ENCODE data around the gene OXTR.

The OXTR gene

GRCh38 chr3:8769088-8769822 is at the start of gene OXTR:
OXTR (minus strand) TSS chr3:8769613; CDS start chr3:8768187, 1,426 bp downstream.
- in situ Hi-C loops (cut with MboI; ENCODE audit: low sequenced_read_pairs), result no loop called here

DNA sequence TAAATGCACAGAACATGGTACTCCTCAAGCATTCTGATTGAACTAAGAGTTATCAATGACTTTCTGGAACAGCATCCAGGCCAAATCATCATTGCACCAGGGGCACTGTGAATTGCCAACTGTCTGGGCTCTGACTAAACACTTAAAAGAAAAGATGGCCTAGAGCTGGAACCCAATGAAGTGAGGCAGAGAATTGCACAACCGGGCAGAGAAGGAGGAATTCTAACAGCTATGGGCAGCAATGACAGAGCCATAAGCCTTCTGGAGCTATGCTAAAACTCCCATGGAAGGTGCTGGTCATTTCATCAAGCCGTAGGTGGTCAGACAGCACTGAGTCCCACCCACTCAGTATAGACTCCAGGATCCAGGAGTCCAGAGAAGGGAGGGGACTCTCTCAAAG is 48.1 kb upstream of the OXTR start:
- in situ Hi-C loops (cut with MboI; ENCODE audit: low sequenced_read_pairs), result no loop called here

DNA sequence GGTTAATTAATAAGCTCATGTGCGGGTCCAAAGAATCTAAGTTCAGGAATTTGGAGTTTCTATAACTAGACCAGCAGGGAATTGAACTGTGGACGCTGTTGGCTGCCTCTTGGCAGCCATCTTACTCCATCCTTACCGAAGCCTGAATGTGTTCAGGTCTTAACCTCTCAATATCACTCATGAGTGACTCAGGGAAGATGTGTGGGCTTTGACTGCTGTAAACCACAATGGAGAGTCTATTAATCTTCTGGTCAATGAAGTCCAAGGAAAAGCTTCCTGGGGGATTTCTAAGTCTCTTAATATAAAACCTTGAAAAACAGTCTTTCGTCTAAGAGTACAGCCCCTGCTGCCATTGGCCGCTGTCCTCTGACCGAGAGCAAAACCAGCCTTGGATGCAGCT is 46.7 kb upstream of the OXTR start:
- in situ Hi-C loops (cut with MboI; ENCODE audit: low sequenced_read_pairs), result no loop called here

- in situ Hi-C loops (cut with MboI; ENCODE audit: low sequenced_read_pairs), result no loop called here
Measured at GRCh38 chr3:8813411-8813810, 44.0 kb upstream of the OXTR start.

DNA sequence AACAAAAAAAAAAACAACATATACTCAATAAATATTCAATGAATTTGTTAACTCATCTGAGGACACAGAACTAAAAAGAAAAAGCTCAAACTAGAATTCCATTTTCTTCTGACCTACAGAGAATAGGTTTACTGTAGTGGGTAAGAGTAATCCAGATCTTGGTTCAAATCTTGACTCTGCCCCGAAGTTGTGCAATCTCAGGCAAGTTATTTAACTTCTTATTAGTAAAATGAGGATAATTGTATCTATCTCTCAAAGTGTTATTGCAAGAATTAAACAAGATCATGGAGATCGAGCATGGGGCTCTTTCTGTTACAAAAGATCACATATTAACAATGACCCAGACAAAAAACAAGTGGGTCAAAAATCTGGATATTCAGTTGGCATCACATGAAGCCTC is 41.1 kb upstream of the OXTR start:
- in situ Hi-C loops (cut with MboI; ENCODE audit: low sequenced_read_pairs), result no loop called here

GRCh38 chr3:8805774-8806173 is 36.4 kb upstream of the OXTR start:
- in situ Hi-C loops (cut with MboI; ENCODE audit: low sequenced_read_pairs), result no loop called here

GRCh38 chr3:8802256-8802655 is 32.8 kb upstream of the OXTR start:
- in situ Hi-C loops (cut with MboI; ENCODE audit: low sequenced_read_pairs), result no loop called here

DNA sequence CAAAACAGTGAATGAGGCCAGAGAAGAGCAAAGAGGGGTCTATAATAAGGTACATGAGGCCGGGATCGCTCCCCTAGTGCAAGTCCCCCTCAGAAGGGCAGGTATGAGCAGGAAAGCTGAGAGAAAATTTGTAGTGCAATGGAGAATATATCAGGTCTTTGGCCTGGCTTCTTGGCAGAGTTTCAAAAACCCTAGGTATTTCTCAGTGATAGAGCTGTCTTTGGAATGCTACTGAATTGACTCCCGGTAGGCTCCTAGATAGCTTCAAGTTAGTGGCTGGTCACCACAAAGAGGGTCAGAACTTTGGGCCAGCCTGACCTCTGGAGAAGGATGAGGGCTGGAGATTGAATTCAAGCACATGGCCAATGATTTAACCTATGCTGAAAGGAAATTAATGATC is 30.6 kb upstream of the OXTR start:
- in situ Hi-C loops (cut with MboI; ENCODE audit: low sequenced_read_pairs), result no loop called here

DNA sequence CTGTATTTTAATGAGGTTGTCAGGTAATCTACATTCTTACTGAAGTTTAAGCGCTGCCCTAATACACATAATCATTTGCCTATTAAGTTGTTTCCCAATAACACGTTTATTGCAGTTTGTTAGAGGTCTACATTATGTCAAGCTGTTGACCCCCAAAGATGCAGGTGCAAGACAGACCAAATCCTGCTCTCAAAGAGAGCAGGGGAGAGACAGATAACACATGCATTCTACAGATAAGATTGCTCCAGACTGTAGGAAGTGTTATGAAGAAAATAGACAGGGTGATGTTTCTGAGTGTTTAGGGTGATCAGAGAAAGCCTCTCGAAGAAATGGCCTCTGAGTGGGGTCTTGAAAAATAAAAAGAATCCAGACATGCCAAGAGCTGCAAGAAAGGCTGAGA is 24.8 kb upstream of the OXTR start:
- in situ Hi-C loops (cut with MboI; ENCODE audit: low sequenced_read_pairs), result no loop called here

DNA sequence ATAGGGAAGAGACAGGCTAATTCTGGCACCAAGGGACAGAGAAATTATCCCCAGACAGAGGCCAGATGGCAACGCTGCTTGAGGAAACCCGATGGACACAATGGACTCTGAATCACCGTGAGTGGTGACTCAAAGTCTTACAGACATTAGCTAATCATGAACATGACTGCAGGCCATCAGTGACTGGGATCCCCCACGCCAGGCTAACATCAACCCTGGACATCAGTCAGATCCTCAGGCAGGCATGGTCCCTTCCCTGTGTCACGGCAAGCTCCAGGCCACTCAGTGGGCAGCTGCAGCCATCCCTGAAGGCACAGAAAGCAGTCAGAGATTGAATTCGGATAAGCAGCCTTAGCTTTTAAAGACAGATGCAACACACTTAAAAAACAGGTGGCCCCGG is 23.8 kb upstream of the OXTR start:
- in situ Hi-C loops (cut with MboI; ENCODE audit: low sequenced_read_pairs), result no loop called here

GRCh38 chr3:8790529-8790928 is 21.1 kb upstream of the OXTR start:
- in situ Hi-C loops (cut with MboI; ENCODE audit: low sequenced_read_pairs), result no loop called here

DNA sequence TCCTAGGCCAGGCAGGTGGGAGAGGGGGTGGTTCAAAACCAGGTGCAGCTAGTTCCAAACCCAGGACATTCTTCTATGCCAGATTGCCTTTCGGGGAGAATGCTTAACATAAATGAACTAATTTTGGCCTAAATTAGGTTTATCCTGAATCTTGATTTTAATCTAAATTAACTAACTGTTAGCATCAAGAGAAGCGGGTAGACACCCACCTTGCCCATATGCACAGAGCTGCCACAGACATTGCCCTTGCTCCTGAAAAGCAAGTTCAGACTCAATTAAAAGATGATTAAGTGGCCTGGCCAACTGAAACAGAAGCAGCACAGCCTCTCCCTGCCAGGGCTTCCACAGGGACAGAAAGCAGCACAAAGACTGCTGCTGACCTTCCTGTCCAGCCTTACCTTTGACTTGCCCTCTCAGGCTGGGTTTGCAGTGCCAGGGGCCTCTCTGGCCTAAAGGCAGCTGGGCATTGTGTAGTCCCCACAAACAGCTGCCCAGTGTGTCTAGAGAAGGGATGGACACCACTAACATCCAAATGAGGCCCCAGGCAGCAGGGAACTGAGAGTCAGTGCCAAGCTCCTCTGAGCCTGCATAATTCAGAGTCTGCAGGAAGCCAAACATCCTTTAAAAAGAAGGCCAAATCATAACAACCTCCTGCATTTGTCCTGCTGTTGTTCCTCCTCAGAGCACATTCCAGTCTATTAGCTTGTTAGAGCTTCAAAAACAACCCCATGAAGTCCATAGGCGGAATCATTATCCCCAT is 15.4 kb upstream of the OXTR start:
- in situ Hi-C loops (cut with MboI; ENCODE audit: low sequenced_read_pairs), result no loop called here

- in situ Hi-C loops (cut with MboI; ENCODE audit: low sequenced_read_pairs), result no loop called here
Measured at GRCh38 chr3:8780279-8780678, 10.9 kb upstream of the OXTR start.

- in situ Hi-C loops (cut with MboI; ENCODE audit: low sequenced_read_pairs), result no loop called here
Measured at GRCh38 chr3:8778475-8778874, 9.1 kb upstream of the OXTR start.

GRCh38 chr3:8777978-8778267 is 8.5 kb upstream of the OXTR start:
- in situ Hi-C loops (cut with MboI; ENCODE audit: low sequenced_read_pairs), result no loop called here

DNA sequence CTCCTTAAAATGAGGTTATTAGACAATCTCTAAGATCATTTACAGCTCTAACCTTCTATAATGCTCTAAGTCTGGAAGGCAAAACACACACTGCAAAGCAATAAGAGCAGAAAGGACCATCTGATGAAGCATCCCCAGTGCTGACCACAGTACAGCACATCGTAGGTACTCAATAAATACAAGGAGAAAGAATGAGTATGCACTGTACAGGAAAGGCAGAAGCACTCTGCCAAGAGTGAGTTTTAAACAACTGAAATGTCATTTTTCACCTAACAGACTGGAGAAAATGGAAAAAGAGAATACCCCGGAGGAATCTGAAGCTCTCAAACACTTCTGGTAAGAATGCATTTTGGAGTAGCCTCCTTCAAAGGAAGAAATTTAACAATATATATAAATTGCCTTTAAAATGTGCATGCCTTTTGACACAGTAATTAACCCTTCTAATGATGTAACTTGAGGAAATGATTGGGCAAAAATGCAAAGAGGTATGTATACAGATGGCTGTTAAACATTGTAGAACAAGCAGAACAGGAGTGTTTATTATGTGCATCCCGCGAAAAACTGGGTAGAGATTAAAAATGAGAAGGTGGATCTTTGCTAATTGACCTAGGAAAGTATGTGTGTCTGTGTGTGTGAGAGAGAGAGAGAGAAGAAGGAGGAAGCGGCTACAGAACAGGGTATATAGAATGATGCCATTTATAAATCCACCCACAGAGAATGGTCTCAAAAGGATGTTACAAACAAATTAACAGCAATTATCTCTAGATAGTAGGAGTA is 8.0 kb upstream of the OXTR start:
- in situ Hi-C loops (cut with MboI; ENCODE audit: low sequenced_read_pairs), result no loop called here

GRCh38 chr3:8776406-8776805 is 7.0 kb upstream of the OXTR start:
- in situ Hi-C loops (cut with MboI; ENCODE audit: low sequenced_read_pairs), result no loop called here

DNA sequence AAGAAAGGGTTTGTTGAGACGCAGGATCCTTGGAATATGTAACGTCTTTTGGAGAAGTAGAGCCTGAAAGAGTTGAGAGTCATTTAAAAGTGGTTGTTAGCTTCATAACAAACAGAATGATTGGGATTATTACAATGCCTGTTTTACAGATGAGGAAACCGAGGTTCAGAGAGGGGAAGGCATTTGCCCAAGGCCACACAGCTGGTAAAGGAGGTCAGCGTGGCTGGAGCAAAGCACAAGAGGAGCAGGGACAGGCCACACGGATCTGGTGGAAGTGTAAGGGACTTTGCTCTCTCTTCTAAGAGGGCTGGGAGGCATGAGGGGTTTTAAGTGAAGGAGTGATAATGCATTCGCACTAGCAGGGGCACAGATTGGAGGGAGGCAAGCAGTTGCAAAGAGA is 6.2 kb upstream of the OXTR start:
- in situ Hi-C loops (cut with MboI; ENCODE audit: low sequenced_read_pairs), result no loop called here

DNA sequence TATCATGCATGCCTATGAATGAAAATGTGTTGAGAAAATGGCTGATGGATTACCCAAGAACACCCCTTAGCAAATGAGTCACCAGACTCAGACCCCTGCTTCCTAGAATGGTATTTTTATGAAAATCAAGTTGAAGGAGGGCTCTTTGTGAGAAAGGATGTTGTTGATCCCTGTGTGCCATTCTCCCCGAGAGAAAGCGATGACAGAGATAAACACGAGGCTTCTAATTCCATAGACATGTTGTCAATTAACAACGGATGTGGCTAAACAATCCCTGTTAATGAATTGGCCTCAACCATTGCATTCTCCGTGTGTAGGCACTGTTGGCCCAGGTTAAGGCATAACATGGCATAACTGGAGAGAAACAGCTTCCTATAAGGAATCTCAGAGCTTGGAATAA is 5.8 kb upstream of the OXTR start:
- in situ Hi-C loops (cut with MboI; ENCODE audit: low sequenced_read_pairs), result no loop called here

DNA sequence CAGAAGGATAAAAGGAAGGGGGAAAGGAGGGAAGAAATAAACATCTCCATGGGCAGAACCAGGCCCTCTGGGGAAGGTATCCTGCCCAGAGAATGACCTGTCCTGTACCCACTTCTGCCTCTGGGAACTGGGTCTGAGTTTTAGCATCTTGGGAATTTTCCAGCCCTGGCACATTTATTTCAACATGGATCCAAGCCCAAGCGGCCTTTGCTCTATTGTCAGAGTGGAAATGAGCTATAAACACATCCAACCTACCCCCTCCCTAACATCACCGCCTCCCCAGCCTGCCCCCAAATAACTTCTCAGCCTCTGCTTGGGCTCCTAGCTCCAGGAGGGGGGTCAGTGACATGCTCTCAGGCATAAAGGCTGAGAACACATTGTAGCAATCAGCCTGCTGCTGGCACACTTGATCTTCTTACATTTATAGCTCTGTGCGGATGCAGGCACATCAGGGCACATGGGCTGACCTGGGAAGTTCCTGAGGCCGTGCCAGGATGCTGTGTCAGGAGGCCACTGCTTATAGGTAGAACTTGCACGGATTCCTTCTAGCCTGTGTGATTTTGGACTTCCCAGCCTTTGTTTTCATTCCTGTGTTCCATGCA is 4.6 kb upstream of the OXTR start:
- in situ Hi-C loops (cut with MboI; ENCODE audit: low sequenced_read_pairs), result no loop called here

GRCh38 chr3:8768364-8769087 is 887 bp downstream of the OXTR start:
- in situ Hi-C loops (cut with MboI; ENCODE audit: low sequenced_read_pairs), result no loop called here

Data from HL-60/S4 treated with retinoic acid at 250 ng/mL for 4 days and 3 days (cell line).